HFFc6 (cell line): ENCODE data around the gene GNAT3. TPM values are rescaled to one million over a fixed set of nuclear protein-coding genes. Genes with fewer than 3 reads are reported as not detected.

ENCODE experiments used
- DNase-seq: peaks from one replicate; pipeline ENCODE4 v3.0.0-alpha.2; 2018
- H3K27ac Mint-ChIP-seq: 2 replicates; pipeline ENCODE4 v1.8.0; 2020; ENCODE audit warnings: mild to moderate bottlenecking, mixed read lengths
- H3K27me3 Mint-ChIP-seq: 2 replicates; pipeline ENCODE4 v1.8.0; 2021; ENCODE audit warnings: mild to moderate bottlenecking, moderate library complexity, mixed read lengths; ENCODE audit not compliant: insufficient read depth
- H3K36me3 Mint-ChIP-seq: 2 replicates; pipeline ENCODE4 v1.8.0; 2021; ENCODE audit warnings: low read depth, mixed read lengths
- H3K4me1 Mint-ChIP-seq: 2 replicates; pipeline ENCODE4 v1.8.0; 2020; ENCODE audit warnings: low read depth, mixed read lengths
- H3K4me3 Mint-ChIP-seq: 2 replicates; pipeline ENCODE4 v1.8.0; 2020; ENCODE audit warnings: mild to moderate bottlenecking, moderate library complexity, mixed read lengths
- H3K9me3 Mint-ChIP-seq: 2 replicates; pipeline ENCODE4 v1.8.0; 2020; ENCODE audit warnings: mild to moderate bottlenecking, mixed read lengths
- CTCF ChIP-seq: fragments of 200-600 bp; sonication (generic); IDR thresholded peaks from 2 replicates; pipeline ENCODE4 v1.5.0; 2021; ENCODE audit warnings: antibody characterized with exemption, mild to moderate bottlenecking
- total RNA-seq, 6 experiments: library from RNA; stranded (reverse); fragmentation: NEBNext Ultra II Directional; extraction: Animal tissue kit (Norgen Biotek cat#: 25700); gene quantifications; 2 replicates in 1 of 6; 3 replicates in 5 of 6; pipeline ENCODE4 v1.2.3, GENCODE V29; 2021

GNAT3 gene
- total RNA-seq, 6 experiments from 2014 or later = 0.26 TPM; not detected in 5

DNA sequence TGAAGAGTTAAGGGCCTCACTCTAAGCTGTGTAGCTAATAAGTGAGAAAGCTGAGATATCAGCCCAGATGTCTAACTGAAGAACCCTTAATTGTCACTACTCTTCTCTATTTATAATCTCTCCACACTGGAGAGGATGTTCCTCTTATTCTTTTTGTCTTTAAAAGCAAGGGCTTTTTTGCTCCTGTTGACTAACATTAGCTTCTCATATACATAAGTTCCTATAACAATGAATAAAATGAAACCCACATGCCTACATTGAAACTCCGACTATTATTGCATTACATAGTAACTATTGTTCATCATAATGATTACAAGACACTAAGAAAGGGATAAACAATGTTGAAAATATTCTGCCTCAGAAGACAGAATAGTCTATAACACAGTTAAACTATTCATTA, 67.1 kb downstream of the GNAT3 start:
- DNase-seq = no peak
- Mint-ChIP-seq H3K27me3 (no peaks in the 10 kb centered on the region), H3K9me3 (no peaks in the 10 kb centered on the region)

DNA sequence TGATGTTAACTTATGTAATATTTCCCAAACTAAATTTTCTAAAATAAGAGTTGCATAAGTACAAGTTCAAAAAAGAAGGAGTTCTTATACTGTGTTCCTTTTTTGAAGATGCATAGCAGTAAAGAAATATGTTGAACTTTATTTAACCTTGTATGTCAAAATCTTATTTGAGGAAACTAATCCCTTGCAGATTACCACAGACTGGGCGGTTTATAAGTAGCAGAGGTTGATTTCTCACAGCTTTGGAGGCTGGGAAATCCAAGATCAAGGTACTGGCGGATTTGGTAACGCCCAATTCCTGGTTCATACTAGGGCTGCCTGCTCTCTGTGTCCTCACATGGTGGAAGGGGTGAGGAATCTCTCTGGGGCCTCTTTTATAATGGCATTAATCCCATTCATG, 68.5 kb downstream of the GNAT3 start:
- no peak overlapping the region for H3K4me3 Mint-ChIP-seq
- no peaks in the 10 kb centered on the region for H3K27me3 Mint-ChIP-seq
- H3K9me3 Mint-ChIP-seq = no peaks in the 10 kb centered on the region
- H3K27ac Mint-ChIP-seq = no peak overlapping the region
- no peak for DNase-seq
- TF ChIP-seq CTCF = no peak
- H3K36me3 Mint-ChIP-seq = no peaks in the 10 kb centered on the region
- H3K4me1 Mint-ChIP-seq = peaks cover 51% of the 10 kb centered on the region

More for the DNA sequence above, 67.1 kb downstream of the GNAT3 start:
- TF ChIP-seq CTCF = no peak
- no peak overlapping the region for H3K27ac Mint-ChIP-seq
- no peaks in the 10 kb centered on the region for H3K36me3 Mint-ChIP-seq
- H3K4me1 Mint-ChIP-seq = peaks cover 55% of the 10 kb centered on the region
- no peak overlapping the region for H3K4me3 Mint-ChIP-seq

GRCh38 chr7:80440883-80441282, 71.0 kb downstream of the GNAT3 start:
- peaks cover 44% of the 10 kb centered on the region for H3K4me1 Mint-ChIP-seq
- H3K9me3 Mint-ChIP-seq = no peaks in the 10 kb centered on the region
- 0 out of 2 replicates have a peak, but pooled peaks cover 5% of the 10 kb centered on the region for H3K36me3 Mint-ChIP-seq
- peak; percentile 33 for DNase-seq
- peak overlapping the region; percentile 70 for H3K4me3 Mint-ChIP-seq
- H3K27ac Mint-ChIP-seq = peak overlapping the region; percentile 89
- no peaks in the 10 kb centered on the region for H3K27me3 Mint-ChIP-seq
- TF ChIP-seq CTCF = no peak

DNA sequence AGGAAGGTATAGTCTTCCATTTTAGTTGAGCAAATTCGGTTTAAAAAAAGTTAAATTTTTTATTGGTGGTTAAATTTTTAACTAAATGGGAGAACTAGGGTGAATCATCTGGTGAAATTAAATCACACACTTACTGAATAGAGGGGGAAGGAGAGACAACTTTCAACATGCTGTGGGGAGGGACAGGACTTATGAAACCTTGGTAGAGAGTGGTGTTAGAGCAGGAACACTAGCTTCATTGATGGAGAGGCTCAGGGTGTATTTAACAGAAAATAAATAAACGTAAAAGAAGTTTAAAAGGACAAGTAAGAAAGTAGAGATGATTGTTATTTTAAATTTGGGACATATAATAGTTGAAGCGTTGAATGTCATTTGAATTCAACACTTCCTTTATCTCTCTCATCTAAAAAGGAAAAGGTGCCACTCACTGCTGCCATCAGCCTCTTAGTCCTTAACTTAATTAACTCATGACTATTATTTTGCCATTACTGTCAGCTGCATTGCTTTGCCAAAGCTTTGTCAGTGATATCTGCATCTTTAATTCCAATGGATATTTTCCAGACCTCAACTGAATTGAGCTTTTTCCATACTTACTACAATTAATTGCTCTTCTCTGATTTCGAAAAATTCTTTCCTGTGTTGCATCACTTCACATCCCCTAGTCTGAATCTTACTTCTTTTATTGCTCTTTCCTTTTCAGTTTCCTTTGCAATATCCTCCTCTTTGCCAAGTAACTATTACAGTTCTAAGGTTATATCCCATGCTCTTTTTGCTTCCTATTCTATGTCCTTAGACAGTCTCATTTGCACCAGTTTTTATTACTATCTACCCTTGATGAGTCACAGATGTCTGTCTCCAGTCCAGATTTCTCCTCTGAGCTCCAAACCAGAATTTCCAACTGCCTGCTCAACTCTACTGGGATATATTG, 71.7 kb downstream of the GNAT3 start:
- no peaks in the 10 kb centered on the region for H3K27me3 Mint-ChIP-seq

DNA sequence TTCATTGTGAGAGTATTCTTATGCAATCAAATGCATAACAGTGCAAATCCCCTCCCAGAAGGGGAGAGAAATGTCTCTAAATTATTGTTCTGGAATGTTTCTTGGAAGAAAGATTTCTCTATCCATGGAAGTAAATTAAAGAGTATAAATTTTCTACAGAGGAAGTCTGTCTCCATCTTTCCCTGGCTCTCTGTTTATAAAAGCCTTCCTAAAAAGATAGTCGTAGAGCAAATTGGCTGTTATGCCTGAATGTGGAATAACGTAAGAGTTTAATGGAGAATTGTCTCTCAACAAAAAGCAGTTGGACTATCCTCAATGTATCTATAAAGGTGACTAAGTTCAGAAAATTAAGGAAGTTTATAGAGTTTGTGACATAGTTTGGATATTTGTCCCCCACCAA, 76.3 kb downstream of the GNAT3 start:
- H3K36me3 Mint-ChIP-seq = peaks cover 5% of the 10 kb centered on the region; the same call in 1 of the 2 replicates
- H3K4me3 Mint-ChIP-seq = no peak overlapping the region
- H3K27ac Mint-ChIP-seq = no peak overlapping the region

More for the DNA sequence above, 71.7 kb downstream of the GNAT3 start:
- peak overlapping the region; percentile 70 for H3K4me3 Mint-ChIP-seq
- H3K27ac Mint-ChIP-seq = peak overlapping the region; percentile 89
- no peak for TF ChIP-seq CTCF
- H3K4me1 Mint-ChIP-seq = peaks cover 37% of the 10 kb centered on the region
- H3K9me3 Mint-ChIP-seq = no peaks in the 10 kb centered on the region
- peak; percentile 79 for DNase-seq
- 0 out of 2 replicates have a peak, but pooled peaks cover 5% of the 10 kb centered on the region for H3K36me3 Mint-ChIP-seq

More for the DNA sequence above, 76.3 kb downstream of the GNAT3 start:
- no peak for DNase-seq
- peaks cover 33% of the 10 kb centered on the region for H3K4me1 Mint-ChIP-seq
- no peak for TF ChIP-seq CTCF
- H3K9me3 Mint-ChIP-seq = no peaks in the 10 kb centered on the region
- no peaks in the 10 kb centered on the region for H3K27me3 Mint-ChIP-seq
